WTC11 (cell line): ENCODE results near the gene ISG20.

ENCODE experiments used
- ATF3 ChIP-seq: sonication (generic); formaldehyde crosslinking; conservative IDR thresholded peaks from 2 replicates; pipeline ENCODE4 v1.8.1; 2022; ENCODE audit warnings: mild to moderate bottlenecking, missing genetic modification reagents
- CREM ChIP-seq: sonication (generic); formaldehyde crosslinking; IDR thresholded peaks from 2 replicates; pipeline ENCODE4 v1.8.1; 2022; ENCODE audit warnings: mild to moderate bottlenecking, missing genetic modification reagents, moderate library complexity
- CTCF ChIP-seq: fragments of 200-600 bp; IDR thresholded peaks from 2 replicates; pipeline ENCODE4 v1.8.0; 2022; ENCODE audit warnings: antibody characterized with exemption
- E2F4 ChIP-seq: sonication (generic); formaldehyde crosslinking; IDR thresholded peaks from 2 replicates; pipeline ENCODE4 v1.8.1; 2022; ENCODE audit warnings: low read depth, mild to moderate bottlenecking, moderate library complexity, missing genetic modification reagents, borderline replicate concordance
- E2F5 ChIP-seq: sonication (generic); formaldehyde crosslinking; IDR thresholded peaks from 2 replicates; pipeline ENCODE4 v1.8.1; 2022; ENCODE audit warnings: mild to moderate bottlenecking, moderate library complexity, missing genetic modification reagents
- FOXP1 ChIP-seq: sonication (generic); formaldehyde crosslinking; IDR thresholded peaks from 2 replicates; pipeline ENCODE4 v1.8.0; 2022; ENCODE audit warnings: missing genetic modification reagents, mild to moderate bottlenecking, moderate library complexity, borderline replicate concordance
- JUN ChIP-seq: sonication (generic); formaldehyde crosslinking; IDR thresholded peaks from 2 replicates; pipeline ENCODE4 v1.8.0; 2023; ENCODE audit warnings: mild to moderate bottlenecking, missing genetic modification reagents
- NFE2L1 ChIP-seq: sonication (generic); formaldehyde crosslinking; IDR thresholded peaks from 2 replicates; pipeline ENCODE4 v1.8.1; 2023; ENCODE audit warnings: missing genetic modification reagents
- NFYB ChIP-seq: sonication (generic); formaldehyde crosslinking; conservative IDR thresholded peaks from 2 replicates; pipeline ENCODE4 v1.8.0; 2022; ENCODE audit warnings: low read depth, missing genetic modification reagents
- TEAD4 ChIP-seq: sonication (generic); formaldehyde crosslinking; IDR thresholded peaks from 2 replicates; pipeline ENCODE4 v1.8.0; 2022; ENCODE audit warnings: mild to moderate bottlenecking, missing genetic modification reagents
- ZBTB43 ChIP-seq: sonication (generic); formaldehyde crosslinking; IDR thresholded peaks from 2 replicates; pipeline ENCODE4 v1.8.1; 2023; ENCODE audit warnings: mild to moderate bottlenecking, missing genetic modification reagents
- ZSCAN18 ChIP-seq: fragments of 250-450 bp; sonication (Bioruptor Pico); IDR thresholded peaks from 2 replicates; pipeline ENCODE4 v2.1.2; 2022; ENCODE audit warnings: mild to moderate bottlenecking, moderate library complexity

GRCh38 chr15:88684345-88684744, 45.5 kb downstream of the ISG20 start:
- no peak for TF ChIP-seq CTCF
- no peak for TF ChIP-seq ATF3 (CRISPR knock-in tag)
- no peak for TF ChIP-seq JUN (CRISPR knock-in tag)
- TF ChIP-seq ZBTB43 (CRISPR knock-in tag): no peak
- TF ChIP-seq E2F4 (CRISPR knock-in tag): no peak
- no peak for TF ChIP-seq E2F5 (CRISPR knock-in tag)
- no peak for TF ChIP-seq TEAD4 (CRISPR knock-in tag)
- TF ChIP-seq FOXP1: no peak
- no peak for TF ChIP-seq CREM (CRISPR knock-in tag)
- TF ChIP-seq NFYB (CRISPR knock-in tag): no peak
- TF ChIP-seq ZSCAN18 (CRISPR knock-in tag): no peak
- no peak for TF ChIP-seq NFE2L1
